B cell (primary cell): ENCODE measurements around the gene GJA9. TPM values are rescaled to one million over a fixed set of nuclear protein-coding genes. Genes with fewer than 3 reads are reported as not detected.

Experiments used
- ATAC-seq: fragments of 200-7000 bp; cut with Tn5 transposase; one replicate; pipeline ENCODE4 v1.10.0; 2021; ENCODE audit warnings: low read depth, mild to moderate bottlenecking, moderate number of reproducible peaks, moderate library complexity
- CTCF ChIA-PET: fragments of 350-600 bp; sonication (Branson Sonifier 250); formaldehyde crosslinking; loops from one replicate; lab custom pipeline; 2021; ENCODE audit warnings: antibody characterized with exemption, inconsistent platforms; lab: Charles Lee
- POLR2A ChIA-PET: fragments of 350-600 bp; sonication (Branson Sonifier 250); formaldehyde crosslinking; loops from one replicate; lab custom pipeline; 2021; ENCODE audit warnings: antibody characterized with exemption; lab: Charles Lee
- DNase-seq: peaks from one replicate; pipeline ENCODE4 v3.0.0; 2013
- H2AFZ ChIP-seq: 2 replicates; pipeline ENCODE4 v1.6.1; 2012; ENCODE audit warnings: mild to moderate bottlenecking, low read depth, low read length; ENCODE audit not compliant: insufficient read depth, poor library complexity, severe bottlenecking
- H3K27ac ChIP-seq, 2 donors: 1 replicate in 1 of 2; 2 replicates in 1 of 2; pipeline ENCODE4 v1.5.1; 2012 to 2013; ENCODE audit warnings: low read length in 2 of 2, mild to moderate bottlenecking in 2 of 2, moderate library complexity in 1 of 2
- H3K27me3 ChIP-seq, 4 experiments: fragments of 200-600 bp in 1 of 4; sonication (generic) in 1 of 4; replicated peaks in 1 of 4; 1 replicate in 2 of 4; 2 replicates in 2 of 4; pipeline versions ENCODE4 v1.6.1 to v1.7.0; 2013 to 2016; ENCODE audit warnings: low read length in 3 of 4, mild to moderate bottlenecking in 2 of 4, mixed read lengths in 1 of 4, moderate library complexity in 1 of 4; ENCODE audit not compliant: insufficient read depth in 4 of 4, control insufficient read depth in 3 of 4; ENCODE audit errors: control extremely low read depth in 1 of 4
- H3K36me3 ChIP-seq, 2 experiments: replicated peaks in 1 of 2; 1 replicate in 1 of 2; 2 replicates in 1 of 2; pipeline versions ENCODE4 v1.6.1 to v1.7.1; 2013; ENCODE audit warnings: low read length in 1 of 2; ENCODE audit not compliant: insufficient read depth in 2 of 2, control insufficient read depth in 1 of 2; ENCODE audit errors: control extremely low read depth in 1 of 2, extremely low read depth in 1 of 2
- H3K4me1 ChIP-seq, 2 donors: fragments of 200-600 bp in 1 of 2; sonication (generic) in 1 of 2; 1 replicate in 1 of 2; 2 replicates in 1 of 2; pipeline versions ENCODE4 v1.5.1 to v1.6.1; 2013 to 2017; ENCODE audit warnings: low read length in 2 of 2; ENCODE audit not compliant: control insufficient read depth in 2 of 2, insufficient read depth in 2 of 2
- H3K4me2 ChIP-seq: replicated peaks from 2 replicates; pipeline ENCODE3; 2012; ENCODE audit warnings: mild to moderate bottlenecking, low read depth, low read length; ENCODE audit not compliant: poor library complexity, severe bottlenecking
- H3K4me3 ChIP-seq, 5 experiments: fragments of 200-600 bp in 1 of 5; sonication (generic) in 1 of 5; 1 replicate in 3 of 5; 2 replicates in 2 of 5; pipeline versions ENCODE4 v1.5.1 to v1.7.0; 2011 to 2016; ENCODE audit warnings: low read length in 4 of 5, mild to moderate bottlenecking in 4 of 5, low read depth in 2 of 5, control low read depth in 1 of 5, moderate library complexity in 1 of 5; ENCODE audit not compliant: insufficient read depth in 1 of 5; ENCODE audit errors: control extremely low read depth in 1 of 5, extremely low read depth in 1 of 5
- H3K79me2 ChIP-seq: fragments of 200-600 bp; sonication (generic); one replicate; pipeline ENCODE4 v1.6.0; 2016; ENCODE audit warnings: low read length; ENCODE audit not compliant: control insufficient read depth, insufficient read depth
- H3K9ac ChIP-seq: fragments of 200-600 bp; sonication (generic); 2 replicates; pipeline ENCODE4 v1.6.1; 2017; ENCODE audit warnings: mild to moderate bottlenecking, low read length, moderate library complexity
- H3K9me3 ChIP-seq, 3 donors: one replicate each; pipeline versions ENCODE4 v1.6.1 to v1.7.1; 2013; ENCODE audit warnings: low read length in 2 of 3; ENCODE audit not compliant: control insufficient read depth in 2 of 3, insufficient read depth in 1 of 3; ENCODE audit errors: control extremely low read depth in 1 of 3
- H4K20me1 ChIP-seq: 2 replicates; pipeline ENCODE4 v1.6.0; 2012; ENCODE audit warnings: mild to moderate bottlenecking, low read length; ENCODE audit not compliant: insufficient read depth, control insufficient read depth, poor library complexity, severe bottlenecking
- H3K27ac Mint-ChIP-seq: one replicate; pipeline ENCODE4 v1.8.0; 2021; ENCODE audit warnings: mixed read lengths
- H3K27me3 Mint-ChIP-seq: one replicate; pipeline ENCODE4 v1.8.0; 2021; ENCODE audit warnings: mixed read lengths
- H3K4me1 Mint-ChIP-seq: one replicate; pipeline ENCODE4 v1.8.0; 2021; ENCODE audit warnings: mixed read lengths
- H3K4me3 Mint-ChIP-seq: one replicate; pipeline ENCODE4 v1.8.0; 2021; ENCODE audit warnings: mixed read lengths
- H3K9me3 Mint-ChIP-seq: one replicate; pipeline ENCODE4 v1.8.0; 2022; ENCODE audit warnings: mixed read lengths; ENCODE audit not compliant: insufficient read depth
- EZH2 ChIP-seq: IDR thresholded peaks from 2 replicates; pipeline ENCODE4 v1.6.1; 2012; ENCODE audit warnings: borderline replicate concordance, low read depth, mild to moderate bottlenecking, moderate library complexity, low read length; ENCODE audit not compliant: insufficient read depth, poor library complexity, severe bottlenecking
- WGBS: methylation state at CpG from one replicate; pipeline ENCODE4 v1.1.5; 2013; ENCODE audit warnings: missing lambda C conversion rate; ENCODE audit not compliant: insufficient coverage; 5-methylcytosine and 5-hydroxymethylcytosine counted together
- intact Hi-C: fragments of 100-400 bp; cut with micrococcal nuclease; formaldehyde crosslinking; loops from one replicate; pipeline ENCODE4 v1.10.0; 2022
- polyA plus RNA-seq: library from polyadenylated mRNA; depleted of rRNA; stranded (reverse); fragments of >200 nt; gene quantifications from 2 replicates; pipeline ENCODE4 v1.2.3, GENCODE V29; 2012
- total RNA-seq, 2 donors: library from RNA; stranded (reverse); fragments of 120-200 nt in 1 of 2; gene quantifications; 1 replicate in 1 of 2; 2 replicates in 1 of 2; pipeline versions ENCODE4 v1.2.3 to v1.2.4, GENCODE V29; 2013 to 2022
- TF ChIP-seq, protein P1 (sequence below): fragments of 200-600 bp; IDR thresholded peaks from one replicate; pipeline ENCODE4 v1.8.0; 2022; ENCODE audit warnings: antibody characterized with exemption, mild to moderate bottlenecking

Gene GJA9
- total and polyA plus RNA-seq, 2 donors (not counting 1 experiment from before 2014, with no cell fraction given): not detected

DNA sequence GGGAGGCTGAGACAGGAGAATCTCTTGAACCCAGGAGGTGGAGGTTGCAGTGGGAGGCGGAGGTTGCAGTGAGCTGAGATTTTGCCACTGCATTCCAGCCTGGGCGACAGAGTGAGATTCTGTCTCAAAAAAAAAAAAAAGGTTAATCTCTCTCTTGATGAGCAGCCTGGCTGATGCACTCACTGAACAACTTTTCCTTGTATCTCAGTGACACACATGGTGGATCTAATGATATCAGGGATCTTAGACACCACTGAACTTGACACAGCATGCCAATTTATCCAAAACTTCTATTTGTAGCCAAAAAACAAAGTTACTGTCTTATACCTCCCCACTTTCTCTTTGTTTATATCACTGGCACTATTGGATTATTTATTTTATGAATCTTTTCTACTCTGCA lies 44.0 kb upstream of the GJA9 start:
- Histone ChIP-seq H3K4me1 (no peaks in the 10 kb centered on the region), H3K9ac (no peak overlapping the region), H3K79me2 (no peaks in the 10 kb centered on the region), H3K36me3 (no peaks in the 10 kb centered on the region), H3K9me3 (no peaks in the 10 kb centered on the region), H2AFZ (no peak overlapping the region), H3K4me3 (no peak overlapping the region), H3K27ac (no peak overlapping the region), H3K27me3 (no peaks in the 10 kb centered on the region), H3K4me2 (no peak overlapping the region), H4K20me1 (no peaks in the 10 kb centered on the region)
- H3K4me1 Mint-ChIP-seq: no peaks in the 10 kb centered on the region
- POLR2A ChIA-PET: no interaction called here
- WGBS: no CpG with 5 or more reads among the region's 2 CpGs
- no peak for TF ChIP-seq EZH2
- TF ChIP-seq, protein P1, sequence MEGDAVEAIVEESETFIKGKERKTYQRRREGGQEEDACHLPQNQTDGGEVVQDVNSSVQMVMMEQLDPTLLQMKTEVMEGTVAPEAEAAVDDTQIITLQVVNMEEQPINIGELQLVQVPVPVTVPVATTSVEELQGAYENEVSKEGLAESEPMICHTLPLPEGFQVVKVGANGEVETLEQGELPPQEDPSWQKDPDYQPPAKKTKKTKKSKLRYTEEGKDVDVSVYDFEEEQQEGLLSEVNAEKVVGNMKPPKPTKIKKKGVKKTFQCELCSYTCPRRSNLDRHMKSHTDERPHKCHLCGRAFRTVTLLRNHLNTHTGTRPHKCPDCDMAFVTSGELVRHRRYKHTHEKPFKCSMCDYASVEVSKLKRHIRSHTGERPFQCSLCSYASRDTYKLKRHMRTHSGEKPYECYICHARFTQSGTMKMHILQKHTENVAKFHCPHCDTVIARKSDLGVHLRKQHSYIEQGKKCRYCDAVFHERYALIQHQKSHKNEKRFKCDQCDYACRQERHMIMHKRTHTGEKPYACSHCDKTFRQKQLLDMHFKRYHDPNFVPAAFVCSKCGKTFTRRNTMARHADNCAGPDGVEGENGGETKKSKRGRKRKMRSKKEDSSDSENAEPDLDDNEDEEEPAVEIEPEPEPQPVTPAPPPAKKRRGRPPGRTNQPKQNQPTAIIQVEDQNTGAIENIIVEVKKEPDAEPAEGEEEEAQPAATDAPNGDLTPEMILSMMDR: no peak
- no peak overlapping the region for H3K4me3 Mint-ChIP-seq
- no peak for ATAC-seq
- no peaks in the 10 kb centered on the region for H3K9me3 Mint-ChIP-seq
- CTCF ChIA-PET: no interaction called here
- intact Hi-C loops: no loop called here
- no peak for DNase-seq
- no peak overlapping the region for H3K27ac Mint-ChIP-seq
- no peaks in the 10 kb centered on the region for H3K27me3 Mint-ChIP-seq

DNA sequence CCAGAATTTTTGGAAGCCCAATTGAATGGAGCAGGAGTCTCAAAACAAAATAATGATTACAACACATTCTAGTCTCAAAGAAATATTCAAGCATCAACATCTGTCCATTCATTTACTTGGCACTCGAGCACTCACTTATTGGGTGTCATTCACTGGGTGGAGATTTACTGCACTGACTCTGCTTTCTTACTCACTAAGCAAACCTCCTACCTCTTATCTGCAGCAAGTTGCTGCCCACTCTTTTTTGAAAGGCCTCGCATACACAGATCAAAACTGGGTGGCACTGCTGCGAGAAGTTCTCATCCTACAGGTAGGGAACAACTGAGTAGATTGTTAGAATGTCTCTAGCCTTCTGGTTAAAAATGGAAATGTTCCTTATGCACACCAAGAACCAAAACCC lies 42.2 kb upstream of the GJA9 start:
- H3K36me3 ChIP-seq: no peaks in the 10 kb centered on the region
- no peak for DNase-seq
- WGBS: 100% methylated on average over 1 of the region's 3 CpGs
- no peaks in the 10 kb centered on the region for H3K79me2 ChIP-seq
- no peak overlapping the region for H3K27ac Mint-ChIP-seq
- ChIA-PET POLR2A (no interaction called here), CTCF (no interaction called here)
- H3K4me2 ChIP-seq: no peak overlapping the region
- no peaks in the 10 kb centered on the region for H3K27me3 Mint-ChIP-seq
- TF ChIP-seq, protein P1: no peak
- TF ChIP-seq EZH2: no peak
- H2AFZ ChIP-seq: no peak overlapping the region
- no peaks in the 10 kb centered on the region for H3K4me1 Mint-ChIP-seq
- no peaks in the 10 kb centered on the region for H3K9me3 ChIP-seq
- H3K4me3 Mint-ChIP-seq: no peak overlapping the region
- intact Hi-C loops: no loop called here
- H3K4me1 ChIP-seq: no peaks in the 10 kb centered on the region
- no peaks in the 10 kb centered on the region for H3K27me3 ChIP-seq
- H4K20me1 ChIP-seq: no peaks in the 10 kb centered on the region
- no peak for ATAC-seq
- no peak overlapping the region for H3K27ac ChIP-seq
- no peaks in the 10 kb centered on the region for H3K9me3 Mint-ChIP-seq
- no peak overlapping the region for H3K4me3 ChIP-seq
- H3K9ac ChIP-seq: no peak overlapping the region
